AG04449 (cell line): ENCODE results near the gene RNASE7.

ENCODE experiments used
- CTCF ChIA-PET: fragments of 350-600 bp; formaldehyde crosslinking; extraction: SDS; loops from one replicate; lab custom pipeline; 2021; ENCODE audit warnings: antibody characterized with exemption; lab: Yijun Ruan, JAX
- POLR2A ChIA-PET: fragments of 400-600, 350-600 bp; formaldehyde crosslinking; extraction: SDS; loops from one replicate; lab custom pipeline; 2020; ENCODE audit warnings: antibody characterized with exemption, inconsistent platforms; lab: Yijun Ruan, JAX
- DNase-seq: peaks from one replicate; pipeline ENCODE4 v3.0.0-alpha.2; 2010; ENCODE audit warnings: low read depth, low spot score
- H3K4me3 ChIP-seq: 2 replicates; pipeline ENCODE4 v1.5.1; 2011; ENCODE audit warnings: low read depth, mild to moderate bottlenecking, control low read depth, low read length
- TF ChIP-seq, protein P1 (sequence below): IDR thresholded peaks from one replicate; pipeline ENCODE4 v1.5.1; 2011; ENCODE audit warnings: mild to moderate bottlenecking, moderate library complexity, low read length, control low read depth, inconsistent platforms; ENCODE audit not compliant: insufficient read depth; ENCODE audit errors: missing control alignments

RNASE7 gene

DNA sequence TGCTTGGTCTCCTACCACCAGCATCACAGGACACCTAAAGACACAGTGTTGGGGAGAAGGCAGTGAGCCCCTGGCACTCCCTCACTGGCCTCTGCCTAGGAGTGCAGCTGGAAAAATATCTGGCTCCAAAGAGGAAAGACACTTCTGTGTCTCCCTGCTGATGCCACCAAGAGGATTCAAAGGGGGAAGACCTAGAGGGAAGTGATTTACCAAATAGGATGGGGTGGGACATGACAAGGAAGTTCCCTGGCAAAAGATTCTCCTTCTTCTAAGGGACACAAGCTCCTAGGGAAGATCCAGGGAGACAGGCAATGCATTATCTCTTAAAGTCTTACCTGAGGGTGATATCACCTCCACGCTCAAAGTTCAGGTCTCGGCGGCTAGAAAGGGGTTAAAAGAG, 23.4 kb upstream of the RNASE7 start:
- CTCF ChIA-PET, result interaction anchor here (0.6 to 17.1 kb wide), 10 partner anchors 7 to 87 kb away, joined by 3 to 684 read pairs (median 164); partner anchors contain the start of genes ARHGEF40, RNASE13, RNASE7 and SLC39A2
- H3K4me3 ChIP-seq, result no peak overlapping the region
- no peak for DNase-seq
- POLR2A ChIA-PET, result no interaction called here
- TF ChIP-seq, protein P1, sequence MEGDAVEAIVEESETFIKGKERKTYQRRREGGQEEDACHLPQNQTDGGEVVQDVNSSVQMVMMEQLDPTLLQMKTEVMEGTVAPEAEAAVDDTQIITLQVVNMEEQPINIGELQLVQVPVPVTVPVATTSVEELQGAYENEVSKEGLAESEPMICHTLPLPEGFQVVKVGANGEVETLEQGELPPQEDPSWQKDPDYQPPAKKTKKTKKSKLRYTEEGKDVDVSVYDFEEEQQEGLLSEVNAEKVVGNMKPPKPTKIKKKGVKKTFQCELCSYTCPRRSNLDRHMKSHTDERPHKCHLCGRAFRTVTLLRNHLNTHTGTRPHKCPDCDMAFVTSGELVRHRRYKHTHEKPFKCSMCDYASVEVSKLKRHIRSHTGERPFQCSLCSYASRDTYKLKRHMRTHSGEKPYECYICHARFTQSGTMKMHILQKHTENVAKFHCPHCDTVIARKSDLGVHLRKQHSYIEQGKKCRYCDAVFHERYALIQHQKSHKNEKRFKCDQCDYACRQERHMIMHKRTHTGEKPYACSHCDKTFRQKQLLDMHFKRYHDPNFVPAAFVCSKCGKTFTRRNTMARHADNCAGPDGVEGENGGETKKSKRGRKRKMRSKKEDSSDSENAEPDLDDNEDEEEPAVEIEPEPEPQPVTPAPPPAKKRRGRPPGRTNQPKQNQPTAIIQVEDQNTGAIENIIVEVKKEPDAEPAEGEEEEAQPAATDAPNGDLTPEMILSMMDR, result no peak

GRCh38 chr14:21019366-21019765, 22.8 kb upstream of the RNASE7 start:
- TF ChIP-seq, protein P1, result no peak
- no peak overlapping the region for H3K4me3 ChIP-seq
- no peak for DNase-seq
- ChIA-PET CTCF (interaction anchor here (1.4 to 17.1 kb wide), 9 partner anchors 8 to 87 kb away, joined by 7 to 684 read pairs (median 172); partner anchors contain the start of genes RNASE13, RNASE7, SLC39A2 and TMEM253), POLR2A (interaction anchor here (0.9 kb wide), 1 partner anchor 12 kb away, joined by 3 read pairs; no protein-coding TSS in a partner anchor)

DNA sequence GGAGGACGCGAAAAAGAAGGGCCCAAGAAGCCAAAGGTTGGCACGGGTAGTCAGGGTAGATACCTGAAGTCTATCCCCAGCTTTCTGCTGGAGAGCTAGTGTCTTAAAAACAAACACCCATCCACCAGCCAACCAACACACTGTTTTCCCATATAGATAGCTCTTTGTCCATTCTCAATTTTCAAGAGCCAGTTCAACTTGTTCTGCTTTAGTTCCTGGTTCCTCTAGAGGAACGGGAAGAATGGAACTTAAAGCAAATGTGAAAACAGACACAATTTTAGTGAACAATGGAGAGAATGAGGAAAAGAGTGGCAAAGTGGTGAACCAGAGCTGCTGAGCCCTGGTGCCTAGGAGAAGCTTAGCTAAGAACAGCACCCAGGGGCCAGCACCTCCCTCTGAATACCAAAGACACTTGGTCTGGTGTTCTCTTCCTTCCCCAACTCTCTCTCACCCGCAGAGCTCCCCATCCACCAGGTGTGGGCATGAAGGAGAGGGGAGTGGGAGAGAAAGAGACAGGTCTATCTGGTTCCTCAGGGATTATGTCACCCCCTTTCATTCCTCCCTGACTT, 21.1 kb upstream of the RNASE7 start:
- H3K4me3 ChIP-seq, result no peak overlapping the region
- CTCF ChIA-PET, result interaction anchor here (0.9 to 17.1 kb wide), 8 partner anchors 10 to 85 kb away, joined by 3 to 684 read pairs (median 230); partner anchors contain the start of genes RNASE13, RNASE7, SLC39A2 and TMEM253
- POLR2A ChIA-PET, result no interaction called here
- DNase-seq, result no peak
- TF ChIP-seq, protein P1, result no peak

GRCh38 chr14:21022686-21023085, 19.5 kb upstream of the RNASE7 start:
- no peak overlapping the region for H3K4me3 ChIP-seq
- DNase-seq, result no peak
- TF ChIP-seq, protein P1, result no peak
- ChIA-PET CTCF (interaction anchor here (0.9 to 17.1 kb wide), 7 partner anchors 8 to 83 kb away, joined by 3 to 684 read pairs (median 28); partner anchors contain the start of genes RNASE13, SLC39A2, TMEM253 and TPPP2), POLR2A (no interaction called here)

- DNase-seq, result no peak
- TF ChIP-seq, protein P1, result no peak
- no peak overlapping the region for H3K4me3 ChIP-seq
- ChIA-PET CTCF (interaction anchor here (0.9 to 17.1 kb wide), 11 partner anchors 9 to 84 kb away, joined by 3 to 288 read pairs (median 5); partner anchors contain the start of gene SLC39A2), POLR2A (no interaction called here)
These were observed 19.0 kb upstream of the RNASE7 start for GRCh38 chr14:21023174-21023573.
